Hepatocyte (in vitro differentiated cells): Measurements from ENCODE around the gene COL20A1. TPM values are rescaled to one million over a fixed set of nuclear protein-coding genes. Genes with fewer than 3 reads are reported as not detected.

Experiments used
- DNase-seq: peaks from one replicate; pipeline ENCODE4 v3.0.0-alpha.2; 2016; ENCODE audit warnings: low spot score
- H2AFZ ChIP-seq: fragments of 200-600 bp; sonication (generic); 2 replicates; pipeline ENCODE4 v1.6.0; 2016; ENCODE audit warnings: antibody characterized with exemption, mild to moderate bottlenecking
- H3K27ac ChIP-seq: fragments of 200-600 bp; sonication (generic); 2 replicates; pipeline ENCODE4 v1.5.1; 2016; ENCODE audit warnings: mild to moderate bottlenecking
- H3K27me3 ChIP-seq: fragments of 200-600 bp; sonication (generic); 2 replicates; pipeline ENCODE4 v1.6.1; 2016
- H3K36me3 ChIP-seq: fragments of 200-600 bp; sonication (generic); replicated peaks from 2 replicates; pipeline ENCODE4 v1.5.1; 2016; ENCODE audit warnings: low read depth; ENCODE audit not compliant: insufficient read depth
- H3K4me1 ChIP-seq: fragments of 200-600 bp; sonication (generic); 2 replicates; pipeline ENCODE4 v1.5.1; 2016; ENCODE audit warnings: mild to moderate bottlenecking, moderate library complexity; ENCODE audit not compliant: insufficient read depth
- H3K4me2 ChIP-seq: fragments of 200-600 bp; sonication (generic); 2 replicates; pipeline ENCODE4 v1.6.0; 2016
- H3K4me3 ChIP-seq: fragments of 200-600 bp; sonication (generic); 2 replicates; pipeline ENCODE4 v1.5.1; 2016; ENCODE audit warnings: mild to moderate bottlenecking
- H3K79me2 ChIP-seq: fragments of 200-600 bp; sonication (generic); 2 replicates; pipeline ENCODE4 v1.6.0; 2017; ENCODE audit warnings: mild to moderate bottlenecking
- H3K9me2 ChIP-seq: fragments of 200-600 bp; sonication (generic); replicated peaks from 2 replicates; pipeline ENCODE4 v1.6.0; 2017; ENCODE audit warnings: mild to moderate bottlenecking; ENCODE audit not compliant: insufficient read depth
- H3K9me3 ChIP-seq: fragments of 200-600 bp; sonication (generic); 2 replicates; pipeline ENCODE4 v1.5.1; 2016; ENCODE audit warnings: low read depth, mild to moderate bottlenecking
- H4K20me1 ChIP-seq: fragments of 200-600 bp; sonication (generic); 2 replicates; pipeline ENCODE4 v1.6.0; 2016; ENCODE audit warnings: mild to moderate bottlenecking; ENCODE audit not compliant: insufficient read depth, poor library complexity, severe bottlenecking
- EZH2 ChIP-seq: fragments of 200-600 bp; sonication (generic); IDR thresholded peaks from 2 replicates; pipeline ENCODE4 v1.6.1; 2016; ENCODE audit warnings: antibody characterized with exemption, mild to moderate bottlenecking, borderline replicate concordance
- EZH2phosphoT487 ChIP-seq: fragments of 200-600 bp; sonication (generic); IDR thresholded peaks from one replicate; pipeline ENCODE4 v1.6.1; 2018; ENCODE audit warnings: antibody characterized with exemption, mild to moderate bottlenecking, low read depth, moderate library complexity; ENCODE audit not compliant: unreplicated experiment, severe bottlenecking
- WGBS: methylation state at CpG from one replicate; pipeline ENCODE4 v1.1.6; 2016; ENCODE audit warnings: low lambda C conversion rate; ENCODE audit errors: missing lambda C conversion rate; 5-methylcytosine and 5-hydroxymethylcytosine counted together
- polyA plus RNA-seq: library from polyadenylated mRNA; unstranded; fragments of >200 nt; fragmentation: Nextera tagmentation; extraction: Ambion mirVana; gene quantifications from 2 replicates; pipeline ENCODE4 v1.2.1, GENCODE V29; 2016
- total RNA-seq: library from RNA; depleted of rRNA; stranded (reverse); fragments of >200 nt; gene quantifications from 2 replicates; pipeline ENCODE4 v1.2.3, GENCODE V29; 2014
- TF ChIP-seq, protein P1 (sequence below): fragments of 200-600 bp; sonication (generic); IDR thresholded peaks from 2 replicates; pipeline ENCODE4 v1.5.1; 2016; ENCODE audit warnings: antibody characterized with exemption, mild to moderate bottlenecking; ENCODE audit not compliant: poor library complexity

Gene COL20A1
- total and polyA plus RNA-seq, 2 experiments from 2014 or later = not detected

GRCh38 chr20:63360850-63361518 lies 68.0 kb downstream of the COL20A1 start, which contains the start of gene CHRNA4:
TSS of gene CHRNA4 (minus strand) at chr20:63361349. CDS start at chr20:63361165, 184 bp downstream.
- no peak within 1 kb of the TSS for H3K27ac ChIP-seq
- no peaks in the 10 kb centered on the region for H3K36me3 ChIP-seq
- TF ChIP-seq EZH2 = no peak
- TF ChIP-seq, protein P1, sequence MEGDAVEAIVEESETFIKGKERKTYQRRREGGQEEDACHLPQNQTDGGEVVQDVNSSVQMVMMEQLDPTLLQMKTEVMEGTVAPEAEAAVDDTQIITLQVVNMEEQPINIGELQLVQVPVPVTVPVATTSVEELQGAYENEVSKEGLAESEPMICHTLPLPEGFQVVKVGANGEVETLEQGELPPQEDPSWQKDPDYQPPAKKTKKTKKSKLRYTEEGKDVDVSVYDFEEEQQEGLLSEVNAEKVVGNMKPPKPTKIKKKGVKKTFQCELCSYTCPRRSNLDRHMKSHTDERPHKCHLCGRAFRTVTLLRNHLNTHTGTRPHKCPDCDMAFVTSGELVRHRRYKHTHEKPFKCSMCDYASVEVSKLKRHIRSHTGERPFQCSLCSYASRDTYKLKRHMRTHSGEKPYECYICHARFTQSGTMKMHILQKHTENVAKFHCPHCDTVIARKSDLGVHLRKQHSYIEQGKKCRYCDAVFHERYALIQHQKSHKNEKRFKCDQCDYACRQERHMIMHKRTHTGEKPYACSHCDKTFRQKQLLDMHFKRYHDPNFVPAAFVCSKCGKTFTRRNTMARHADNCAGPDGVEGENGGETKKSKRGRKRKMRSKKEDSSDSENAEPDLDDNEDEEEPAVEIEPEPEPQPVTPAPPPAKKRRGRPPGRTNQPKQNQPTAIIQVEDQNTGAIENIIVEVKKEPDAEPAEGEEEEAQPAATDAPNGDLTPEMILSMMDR = no peak
- no peak for TF ChIP-seq EZH2phosphoT487
- H3K4me1 ChIP-seq = no peaks in the 10 kb centered on the region
- no peaks in the 10 kb centered on the region for H4K20me1 ChIP-seq
- peak within 1 kb of the TSS; percentile 73 for H3K4me2 ChIP-seq
- peak; percentile 48 for DNase-seq
- no peak within 1 kb of the TSS for H2AFZ ChIP-seq
- H3K9me3 ChIP-seq = no peaks in the 10 kb centered on the region
- no peaks in the 10 kb centered on the region for H3K9me2 ChIP-seq
- H3K4me3 ChIP-seq = no peak within 1 kb of the TSS
- WGBS = 4% methylated on average over 40 of the region's 79 CpGs
- peaks cover 31% of the 10 kb centered on the region for H3K27me3 ChIP-seq
- H3K79me2 ChIP-seq = no peaks in the 10 kb centered on the region

- Histone ChIP-seq H3K79me2 (no peaks in the 10 kb centered on the region), H3K27me3 (peaks cover 31% of the 10 kb centered on the region), H3K9me3 (no peaks in the 10 kb centered on the region), H3K4me2 (no peak overlapping the region), H3K4me1 (no peaks in the 10 kb centered on the region), H3K9me2 (no peaks in the 10 kb centered on the region), H3K36me3 (no peaks in the 10 kb centered on the region), H2AFZ (no peak overlapping the region), H4K20me1 (no peaks in the 10 kb centered on the region), H3K27ac (no peak overlapping the region), H3K4me3 (no peak overlapping the region)
- 18% methylated on average over 26 of the region's 50 CpGs for WGBS
- DNase-seq = no peak
- TF ChIP-seq EZH2 = no peak
- TF ChIP-seq, protein P1 = no peak
- no peak for TF ChIP-seq EZH2phosphoT487
These were observed 68.8 kb downstream of the COL20A1 start for GRCh38 chr20:63361519-63362435.

- Histone ChIP-seq H3K27ac (no peak overlapping the region), H2AFZ (no peak overlapping the region), H3K79me2 (no peaks in the 10 kb centered on the region), H3K36me3 (no peaks in the 10 kb centered on the region), H3K9me2 (no peaks in the 10 kb centered on the region), H3K4me2 (no peak overlapping the region), H3K4me1 (no peaks in the 10 kb centered on the region), H4K20me1 (no peaks in the 10 kb centered on the region), H3K27me3 (peaks cover 31% of the 10 kb centered on the region), H3K4me3 (no peak overlapping the region), H3K9me3 (no peaks in the 10 kb centered on the region)
- DNase-seq = no peak
- 71% methylated on average over 16 of the region's 16 CpGs for WGBS
- no peak for TF ChIP-seq EZH2
- TF ChIP-seq EZH2phosphoT487 = no peak
- TF ChIP-seq, protein P1 = no peak
These were observed 69.5 kb downstream of the COL20A1 start for GRCh38 chr20:63362436-63363009.
